KOPT-K1 (cell line): ENCODE data around the gene KBTBD8.

Experiments
- H3K27ac ChIP-seq: fragments of 200-600 bp; sonication (generic); 2 replicates; pipeline ENCODE4 v1.5.1; 2016; ENCODE audit warnings: antibody characterized with exemption, mild to moderate bottlenecking, low read depth, low read length; ENCODE audit not compliant: poor library complexity, severe bottlenecking
- H3K36me3 ChIP-seq: fragments of 200-600 bp; sonication (generic); 2 replicates; pipeline ENCODE4 v1.5.1; 2017; ENCODE audit warnings: antibody characterized with exemption, mild to moderate bottlenecking, low read length, moderate library complexity; ENCODE audit not compliant: insufficient read depth
- H3K9me3 ChIP-seq: fragments of 200-600 bp; sonication (generic); 2 replicates; pipeline ENCODE4 v1.5.1; 2017; ENCODE audit warnings: antibody characterized with exemption, low read length, mild to moderate bottlenecking; ENCODE audit not compliant: insufficient read depth, poor library complexity, severe bottlenecking

Gene KBTBD8

DNA sequence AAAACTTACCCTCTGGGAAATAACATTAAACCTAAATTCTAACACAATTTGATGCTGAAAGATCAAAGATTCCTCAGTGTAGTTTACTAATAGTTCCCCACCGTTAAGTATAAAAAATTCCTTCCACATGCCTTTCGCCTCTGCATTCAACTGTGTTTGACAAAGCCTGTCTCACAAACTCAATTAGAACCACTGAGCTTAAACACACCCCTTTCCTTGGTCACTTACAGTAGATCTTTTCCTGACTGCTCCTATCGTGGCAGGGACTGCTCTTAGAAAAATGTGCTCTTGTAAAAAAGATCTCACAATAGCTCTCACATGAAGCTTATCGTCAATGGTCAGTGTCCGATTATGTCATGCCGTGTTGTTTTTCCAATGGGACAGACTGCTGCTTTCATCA is 8.9 kb upstream of the KBTBD8 start:
- Histone ChIP-seq H3K36me3 (no peaks in the 10 kb centered on the region), H3K9me3 (no peaks in the 10 kb centered on the region), H3K27ac (no peak overlapping the region)

DNA sequence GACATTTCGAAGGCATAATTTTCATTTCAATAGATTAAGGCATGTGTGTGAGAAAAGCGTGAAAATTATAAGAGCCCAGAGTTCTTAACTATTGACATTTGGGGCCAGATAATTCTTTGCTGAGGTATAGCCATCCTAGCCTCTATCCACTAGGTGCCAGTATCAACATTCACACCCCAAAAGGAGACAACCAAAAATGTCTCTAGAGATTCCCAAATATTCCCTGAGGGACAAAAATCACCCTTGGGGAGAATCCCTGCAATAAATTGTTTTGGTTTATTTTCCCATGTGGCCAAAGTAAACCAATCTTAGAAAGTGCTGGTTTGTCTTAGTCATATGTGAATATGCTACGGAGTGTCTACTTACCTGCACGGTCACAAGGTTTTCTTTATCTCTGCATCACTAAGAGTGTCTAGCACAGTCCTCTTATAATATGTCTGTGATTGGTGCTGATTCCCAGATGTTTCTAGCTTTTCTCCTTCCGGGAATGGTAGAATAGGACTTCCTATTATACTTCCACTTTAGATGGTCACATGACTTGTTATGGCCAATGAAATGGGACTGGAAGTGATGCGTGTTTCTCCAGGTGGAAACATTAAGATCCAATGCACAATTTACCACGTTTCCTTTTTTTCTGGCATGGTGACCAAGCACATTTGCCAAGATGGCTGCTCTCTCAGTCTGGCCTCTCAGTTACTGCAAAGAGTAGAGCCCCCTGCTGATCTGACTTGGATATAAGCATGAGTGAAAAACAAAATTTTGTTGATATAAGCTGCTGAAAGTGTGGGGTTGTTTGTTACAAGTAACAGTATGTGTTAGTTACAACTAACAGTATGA is 8.0 kb upstream of the KBTBD8 start:
- no peaks in the 10 kb centered on the region for H3K9me3 ChIP-seq
- H3K27ac ChIP-seq: no peak overlapping the region
- H3K36me3 ChIP-seq: no peaks in the 10 kb centered on the region

DNA sequence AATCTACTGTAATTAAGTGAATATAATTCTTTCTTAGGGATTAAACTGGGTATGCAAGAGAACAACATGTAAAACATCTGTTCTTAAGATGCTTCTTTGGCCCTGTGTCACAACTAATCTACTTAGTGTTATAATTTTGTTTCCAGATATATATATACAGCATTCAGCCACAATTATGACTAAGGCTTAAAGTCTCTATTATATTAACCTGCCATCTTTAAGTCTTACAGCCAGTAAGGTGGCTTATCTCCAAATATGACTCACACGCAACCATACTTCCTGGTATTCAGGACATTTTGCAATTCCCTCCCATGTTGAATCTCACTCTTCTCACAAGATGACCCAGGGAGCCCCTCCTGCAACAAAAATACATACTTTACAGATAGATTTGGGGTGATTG is 6.6 kb upstream of the KBTBD8 start:
- H3K9me3 ChIP-seq: no peaks in the 10 kb centered on the region
- H3K36me3 ChIP-seq: no peaks in the 10 kb centered on the region
- no peak overlapping the region for H3K27ac ChIP-seq

DNA sequence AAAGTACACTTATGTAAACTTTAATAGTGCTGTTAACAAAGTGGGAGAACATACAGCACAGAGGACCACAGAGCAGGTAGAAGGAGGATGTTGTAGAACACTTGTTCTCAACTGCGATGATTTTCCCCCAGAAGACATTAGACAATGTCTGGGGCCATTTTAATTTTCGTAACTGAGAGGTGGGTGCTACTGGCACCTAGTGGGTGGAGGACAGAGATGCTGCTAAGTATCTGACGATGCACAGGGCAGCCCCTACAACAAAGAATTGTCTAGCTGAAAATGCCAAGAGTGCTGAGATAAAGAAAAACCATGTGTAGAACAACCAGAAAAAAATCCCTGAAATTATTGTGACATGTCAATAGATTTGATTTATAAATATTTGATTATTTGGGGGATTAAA is 5.0 kb upstream of the KBTBD8 start:
- H3K27ac ChIP-seq: no peak overlapping the region
- no peaks in the 10 kb centered on the region for H3K9me3 ChIP-seq

DNA sequence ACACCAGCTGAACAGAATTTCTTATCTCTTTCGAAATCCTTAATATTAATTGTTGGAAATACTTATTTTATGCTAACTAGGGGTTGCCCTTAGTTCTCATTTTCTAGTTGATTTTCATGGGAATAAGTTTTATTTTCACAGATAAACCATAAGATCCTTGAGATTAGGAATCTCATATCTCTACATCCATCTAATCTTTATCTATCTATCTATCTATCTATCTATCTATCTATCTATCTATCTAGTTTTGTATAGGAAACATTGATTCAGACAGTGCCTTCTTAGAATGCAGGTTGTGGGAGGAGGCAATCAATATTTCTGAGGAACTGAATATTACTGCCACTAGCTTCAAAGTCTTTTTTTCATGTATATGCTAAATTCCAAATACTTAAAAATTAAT is 3.5 kb upstream of the KBTBD8 start:
- Histone ChIP-seq H3K9me3 (no peaks in the 10 kb centered on the region), H3K36me3 (no peaks in the 10 kb centered on the region), H3K27ac (no peak overlapping the region)

More for the DNA sequence above, 5.0 kb upstream of the KBTBD8 start:
- H3K36me3 ChIP-seq: no peaks in the 10 kb centered on the region

DNA sequence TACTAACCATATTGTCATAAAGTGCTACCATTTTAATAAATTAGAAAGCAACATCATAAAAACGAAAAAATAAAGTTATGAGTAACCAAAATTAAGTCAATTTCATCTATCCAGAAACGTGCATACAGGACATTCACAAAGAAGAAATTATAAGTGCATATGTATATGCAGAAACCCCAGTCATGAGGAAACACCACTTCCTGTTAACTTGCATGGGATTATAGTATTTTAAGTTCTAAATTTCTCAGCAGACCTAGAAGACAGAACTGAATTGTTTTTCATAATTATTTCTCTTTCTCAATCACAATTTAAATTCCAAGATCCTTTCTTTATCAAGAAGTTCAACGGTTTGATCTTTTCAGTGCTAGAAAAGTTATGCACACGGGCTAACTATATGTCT is 1.4 kb upstream of the KBTBD8 start:
- Histone ChIP-seq H3K9me3 (no peaks in the 10 kb centered on the region), H3K27ac (no peak overlapping the region), H3K36me3 (no peaks in the 10 kb centered on the region)

DNA sequence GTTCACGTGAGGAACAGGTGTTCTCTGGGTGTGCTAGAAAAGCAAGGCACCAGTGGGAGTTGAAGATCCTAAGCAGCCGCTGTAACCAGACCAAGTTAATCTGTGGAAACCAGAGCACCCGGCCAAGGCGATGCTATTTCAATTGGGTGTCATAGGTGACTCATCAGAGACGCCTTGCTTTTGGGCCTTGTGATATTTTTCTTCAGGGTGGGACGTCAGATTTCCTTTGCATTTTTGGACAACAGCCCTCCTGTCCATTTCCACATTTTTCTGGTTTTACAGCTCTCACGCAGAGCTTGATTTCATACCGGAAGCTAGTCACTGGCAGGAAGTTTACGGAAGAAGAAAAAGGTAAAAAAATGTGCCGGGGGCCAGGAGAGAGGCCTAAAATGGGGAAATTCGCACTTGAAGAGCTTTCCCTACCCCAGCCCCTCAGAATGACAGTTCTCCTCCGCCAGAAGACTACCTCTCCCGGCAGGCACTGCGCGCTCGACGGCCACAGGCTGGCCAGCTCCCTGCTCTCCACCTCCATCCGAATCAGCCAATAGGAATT is 471 bp upstream of the KBTBD8 start:
- H3K9me3 ChIP-seq: no peaks in the 10 kb centered on the region
- peaks cover 3% of the 10 kb centered on the region; the same call in 1 of the 2 replicates for H3K36me3 ChIP-seq
- H3K27ac ChIP-seq: no peak overlapping the region

DNA sequence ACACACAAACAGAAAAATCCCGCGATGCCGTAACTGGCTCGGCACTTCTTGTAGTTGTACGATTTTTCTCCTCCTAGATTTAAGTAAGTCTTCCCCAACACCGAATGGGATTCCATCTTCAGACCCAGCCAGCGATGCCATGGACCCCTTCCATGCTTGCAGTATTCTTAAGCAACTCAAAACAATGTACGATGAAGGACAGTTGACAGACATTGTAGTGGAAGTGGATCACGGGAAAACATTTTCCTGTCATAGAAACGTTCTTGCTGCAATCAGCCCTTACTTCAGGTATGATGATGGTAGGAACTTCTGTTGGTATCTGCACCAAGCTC is 763 bp downstream of the KBTBD8 start:
- H3K27ac ChIP-seq: peak overlapping the region; percentile 50

DNA sequence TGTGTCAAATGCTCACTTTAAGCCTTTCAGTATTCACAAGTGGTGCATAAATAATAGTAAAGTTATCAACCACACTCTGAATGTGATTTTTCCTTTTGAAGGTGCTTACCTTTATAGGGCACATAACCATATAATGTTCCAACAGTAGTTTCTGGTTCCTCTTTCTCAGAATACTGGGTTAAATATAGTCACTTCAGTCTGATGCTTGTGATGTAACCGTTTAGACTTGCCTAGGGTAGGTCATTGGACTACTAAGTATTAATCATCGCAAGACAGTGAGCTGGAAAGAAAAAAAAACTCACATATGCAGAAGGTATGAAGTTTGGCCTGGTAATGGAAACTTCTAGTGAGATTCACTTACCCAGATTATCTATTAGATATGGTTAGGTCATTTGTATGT is 1.9 kb downstream of the KBTBD8 start:
- Histone ChIP-seq H3K36me3 (peaks cover 21% of the 10 kb centered on the region), H3K27ac (no peak overlapping the region), H3K9me3 (no peaks in the 10 kb centered on the region)

More for the DNA sequence above, 763 bp downstream of the KBTBD8 start:
- H3K9me3 ChIP-seq: no peaks in the 10 kb centered on the region
- H3K36me3 ChIP-seq: peaks cover 16% of the 10 kb centered on the region

DNA sequence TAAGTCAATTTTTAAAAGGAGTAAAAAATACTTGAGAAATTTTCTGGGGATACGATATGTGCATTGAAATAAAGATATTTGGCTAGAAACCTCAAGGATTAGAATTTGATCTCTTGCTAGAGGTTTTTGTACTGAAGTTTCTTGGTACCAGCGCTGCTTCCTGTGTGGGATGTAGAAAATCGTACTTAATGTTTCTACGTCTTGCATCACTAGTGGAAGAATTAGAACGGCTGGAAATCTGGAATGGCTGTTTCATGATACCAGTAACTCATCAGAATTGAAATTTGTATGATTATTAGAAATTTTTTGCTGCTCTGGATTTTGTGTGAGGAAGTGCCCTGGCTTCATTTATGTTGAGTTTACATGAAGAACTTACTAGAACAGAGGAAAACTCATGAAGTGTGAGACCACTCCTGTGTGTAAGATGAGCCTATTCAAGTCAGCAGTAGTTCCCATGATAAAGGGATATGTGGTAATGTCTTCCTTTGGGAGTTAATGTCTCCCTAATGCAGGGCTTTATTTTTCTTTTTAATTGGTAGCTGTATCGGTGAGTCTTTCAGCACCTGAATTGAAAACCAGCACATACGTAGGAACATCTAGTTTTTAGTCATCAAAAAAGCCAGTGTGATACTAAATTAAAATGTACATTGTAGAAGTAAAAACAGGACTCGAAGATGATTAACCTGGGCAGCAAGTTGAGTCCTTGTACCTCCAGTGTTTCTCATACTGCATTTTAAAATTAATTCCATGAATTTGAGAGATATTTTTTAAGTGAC is 3.2 kb downstream of the KBTBD8 start:
- peaks cover 33% of the 10 kb centered on the region for H3K36me3 ChIP-seq
- no peak overlapping the region for H3K27ac ChIP-seq
- no peaks in the 10 kb centered on the region for H3K9me3 ChIP-seq

DNA sequence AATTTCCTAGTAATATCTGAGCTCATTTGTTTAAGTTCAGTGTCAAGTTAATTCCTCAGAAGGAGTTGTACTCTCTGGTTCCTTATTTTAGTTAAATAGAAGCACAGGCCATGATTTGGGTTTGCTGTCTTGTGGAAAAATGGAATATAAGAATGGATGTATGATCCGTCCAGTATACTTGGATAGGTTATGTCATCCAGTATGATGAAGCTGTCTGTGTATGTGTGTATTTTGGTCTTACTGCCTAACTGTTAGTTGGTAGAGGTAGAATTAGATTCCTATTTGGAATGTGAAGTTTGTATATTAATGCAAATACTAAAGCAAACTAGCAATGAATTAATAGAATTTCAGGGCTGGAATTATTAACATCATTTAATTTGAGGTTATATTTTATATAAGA is 7.9 kb downstream of the KBTBD8 start:
- H3K36me3 ChIP-seq: peaks cover 59% of the 10 kb centered on the region
- no peak overlapping the region for H3K27ac ChIP-seq
- no peaks in the 10 kb centered on the region for H3K9me3 ChIP-seq

DNA sequence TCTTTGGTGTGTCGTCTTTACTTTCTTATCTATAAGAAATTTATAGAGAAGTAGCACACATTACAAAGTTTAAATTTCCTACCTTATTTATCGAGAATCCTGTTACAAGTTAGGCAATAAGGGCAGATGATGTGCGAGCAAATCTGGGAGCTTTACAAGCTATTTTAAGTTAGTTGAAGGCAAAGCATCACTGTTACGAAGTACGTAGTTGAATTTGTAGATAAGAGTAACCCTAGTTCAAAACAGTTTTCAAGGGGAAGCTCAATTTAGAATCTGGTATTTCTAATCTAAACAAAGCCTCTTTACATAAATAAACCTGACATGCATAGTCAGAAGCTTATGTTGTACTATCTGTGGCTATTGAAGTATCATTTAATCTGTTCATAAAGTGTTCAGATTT is 8.4 kb downstream of the KBTBD8 start:
- no peak overlapping the region for H3K27ac ChIP-seq
- peaks cover 60% of the 10 kb centered on the region for H3K36me3 ChIP-seq
- H3K9me3 ChIP-seq: no peaks in the 10 kb centered on the region

DNA sequence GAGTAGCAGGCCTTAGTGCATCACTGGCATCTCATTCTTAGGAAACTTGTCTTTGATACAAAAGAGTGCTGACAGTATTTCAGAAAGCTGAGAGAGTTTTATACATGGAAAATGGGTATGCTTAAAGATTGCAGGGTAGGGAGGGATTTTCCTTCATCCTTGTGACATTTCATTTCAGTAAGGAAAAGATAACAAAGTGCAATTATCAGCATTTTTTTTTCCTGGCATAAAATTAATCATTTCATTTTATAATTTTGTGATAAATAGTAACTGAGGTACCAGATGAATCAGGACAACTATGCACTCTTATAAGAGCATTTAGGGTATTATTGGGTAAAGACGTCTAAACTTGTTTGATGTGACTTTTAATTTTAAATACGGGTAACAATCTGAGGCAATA is 10.3 kb downstream of the KBTBD8 start:
- Histone ChIP-seq H3K27ac (no peak overlapping the region), H3K36me3 (peaks cover 49% of the 10 kb centered on the region), H3K9me3 (no peaks in the 10 kb centered on the region)

DNA sequence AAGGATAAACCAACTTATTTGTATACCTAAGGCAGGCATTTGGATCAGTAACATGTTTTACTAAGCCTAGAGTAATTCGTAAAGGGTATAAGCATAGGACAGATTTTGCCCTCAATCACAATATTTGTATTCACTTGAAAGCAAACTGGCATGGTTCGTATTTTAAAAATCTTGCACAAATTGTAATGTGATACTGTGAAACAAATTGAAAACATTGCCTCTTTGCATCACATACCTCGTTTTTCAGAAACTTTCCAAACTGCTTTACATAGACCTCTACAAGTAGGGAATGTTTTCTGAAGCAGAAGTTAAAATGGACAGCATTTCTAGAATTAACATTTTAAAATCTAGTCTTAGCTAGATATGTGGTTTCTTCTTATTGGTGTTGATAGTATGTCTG is 11.6 kb downstream of the KBTBD8 start:
- H3K27ac ChIP-seq: no peak overlapping the region
- H3K9me3 ChIP-seq: no peaks in the 10 kb centered on the region
- peaks cover 40% of the 10 kb centered on the region for H3K36me3 ChIP-seq

DNA sequence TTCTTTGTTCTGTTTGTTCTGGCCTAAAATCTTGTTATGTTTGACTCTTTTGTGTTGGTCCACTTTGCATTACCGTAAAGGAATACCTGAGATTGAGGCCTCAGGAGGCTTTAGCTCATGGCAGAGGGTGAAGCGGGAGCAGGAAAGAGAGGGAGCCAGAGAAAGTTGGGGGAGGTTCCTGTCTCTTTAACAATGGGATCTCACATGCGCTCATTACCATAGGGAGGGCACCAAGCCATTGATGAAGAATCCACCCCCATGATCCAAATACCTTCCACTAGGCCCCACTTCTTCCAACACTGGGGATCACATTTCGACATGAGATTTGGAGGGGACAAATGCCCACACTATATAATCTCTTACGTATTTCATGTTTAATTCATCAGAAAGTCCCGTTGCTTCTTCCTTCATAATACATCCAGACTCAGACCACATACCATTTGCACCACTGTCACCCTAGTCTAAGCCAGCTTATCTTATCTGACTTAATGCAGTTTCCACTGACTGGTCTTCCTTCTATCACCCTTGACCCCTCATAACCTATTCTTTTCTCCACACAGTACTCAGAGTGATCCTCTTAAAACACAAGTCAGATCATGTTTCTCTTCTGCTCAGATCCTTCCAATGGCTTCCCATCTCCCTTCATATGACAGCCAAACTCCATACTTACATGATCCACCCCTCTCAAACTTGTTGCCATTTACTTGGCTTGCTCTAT is 13.5 kb downstream of the KBTBD8 start:
- Histone ChIP-seq H3K9me3 (no peaks in the 10 kb centered on the region), H3K27ac (no peak overlapping the region), H3K36me3 (peaks cover 27% of the 10 kb centered on the region)
